IgD-negative memory B cell (primary cell): ENCODE data around the gene UROC1. TPM values are rescaled to one million over a fixed set of nuclear protein-coding genes. Genes with fewer than 3 reads are reported as not detected.

Source experiments
- H3K27ac Mint-ChIP-seq, 3 donors: one replicate each; pipeline ENCODE4 v1.8.0; 2020 to 2022; ENCODE audit warnings: mild to moderate bottlenecking in 3 of 3, mixed read lengths in 3 of 3, moderate library complexity in 1 of 3
- H3K27me3 Mint-ChIP-seq: one replicate; pipeline ENCODE4 v1.8.0; 2021; ENCODE audit warnings: mixed read lengths
- H3K36me3 Mint-ChIP-seq: one replicate; pipeline ENCODE4 v1.8.0; 2020; ENCODE audit warnings: mild to moderate bottlenecking, mixed read lengths
- H3K4me1 Mint-ChIP-seq, 3 donors: one replicate each; pipeline ENCODE4 v1.8.0; 2020 to 2022; ENCODE audit warnings: mixed read lengths in 3 of 3, mild to moderate bottlenecking in 1 of 3
- H3K4me3 Mint-ChIP-seq, 4 donors: one replicate each; pipeline ENCODE4 v1.8.0; 2020 to 2022; ENCODE audit warnings: mild to moderate bottlenecking in 4 of 4, mixed read lengths in 4 of 4, moderate library complexity in 3 of 4
- H3K9me3 Mint-ChIP-seq, 3 donors: one replicate each; pipeline ENCODE4 v1.8.0; 2020 to 2021; ENCODE audit warnings: mixed read lengths in 3 of 3, mild to moderate bottlenecking in 1 of 3
- polyA plus RNA-seq: library from polyadenylated mRNA; unstranded; fragments of 300-500 nt; fragmentation: Illumina TruSeq; gene quantifications from one replicate; pipeline ENCODE4 v1.2.3, GENCODE V29; 2021

Gene UROC1
- polyA plus RNA-seq, 1 donor from 2014 or later = not detected

- Mint-ChIP-seq H3K36me3 (no peaks in the 10 kb centered on the region), H3K4me1 (peaks cover 0 to 1% (median 0%) of the 10 kb centered on the region in 3 donors), H3K27me3 (peaks cover 7% of the 10 kb centered on the region), H3K4me3 (no peak overlapping the region), H3K27ac (no peak overlapping the region), H3K9me3 (no peaks in the 10 kb centered on the region)
Observed at GRCh38 chr3:126528800-126529541, 11.4 kb upstream of the UROC1 start.

- no peak overlapping the region for H3K27ac Mint-ChIP-seq
- no peaks in the 10 kb centered on the region for H3K36me3 Mint-ChIP-seq
- peaks cover 0 to 1% (median 0%) of the 10 kb centered on the region in 3 donors for H3K4me1 Mint-ChIP-seq
- peak overlapping the region in 1 of 4 donors; percentile 55 for H3K4me3 Mint-ChIP-seq
- H3K27me3 Mint-ChIP-seq = peaks cover 10% of the 10 kb centered on the region
- no peaks in the 10 kb centered on the region for H3K9me3 Mint-ChIP-seq
Observed at GRCh38 chr3:126528419-126528799, 10.8 kb upstream of the UROC1 start.

GRCh38 chr3:126527455-126528211, 10.1 kb upstream of the UROC1 start:
- Mint-ChIP-seq H3K36me3 (no peaks in the 10 kb centered on the region), H3K9me3 (no peaks in the 10 kb centered on the region), H3K27me3 (peaks cover 11% of the 10 kb centered on the region), H3K4me3 (no peak overlapping the region), H3K27ac (no peak overlapping the region), H3K4me1 (peaks cover 0 to 1% (median 0%) of the 10 kb centered on the region in 3 donors)

GRCh38 chr3:126527006-126527405, 9.4 kb upstream of the UROC1 start:
- peaks cover 0 to 1% (median 0%) of the 10 kb centered on the region in 3 donors for H3K4me1 Mint-ChIP-seq
- H3K27me3 Mint-ChIP-seq = peaks cover 12% of the 10 kb centered on the region
- no peaks in the 10 kb centered on the region for H3K9me3 Mint-ChIP-seq
- no peak overlapping the region for H3K4me3 Mint-ChIP-seq
- H3K36me3 Mint-ChIP-seq = no peaks in the 10 kb centered on the region
- H3K27ac Mint-ChIP-seq = no peak overlapping the region

GRCh38 chr3:126526668-126527005, 9.1 kb upstream of the UROC1 start:
- H3K36me3 Mint-ChIP-seq = no peaks in the 10 kb centered on the region
- peaks cover 0 to 1% (median 0%) of the 10 kb centered on the region in 3 donors for H3K4me1 Mint-ChIP-seq
- H3K27ac Mint-ChIP-seq = no peak overlapping the region
- H3K4me3 Mint-ChIP-seq = no peak overlapping the region
- no peaks in the 10 kb centered on the region for H3K9me3 Mint-ChIP-seq
- peaks cover 13% of the 10 kb centered on the region for H3K27me3 Mint-ChIP-seq

- Mint-ChIP-seq H3K9me3 (no peaks in the 10 kb centered on the region), H3K4me1 (peaks cover 0 to 1% (median 0%) of the 10 kb centered on the region in 3 donors), H3K36me3 (no peaks in the 10 kb centered on the region), H3K4me3 (no peak overlapping the region), H3K27me3 (peaks cover 13% of the 10 kb centered on the region), H3K27ac (no peak overlapping the region)
Observed at GRCh38 chr3:126525853-126526667, 8.5 kb upstream of the UROC1 start.

GRCh38 chr3:126525091-126525852, 7.7 kb upstream of the UROC1 start:
- peaks cover 13% of the 10 kb centered on the region for H3K27me3 Mint-ChIP-seq
- no peak overlapping the region for H3K27ac Mint-ChIP-seq
- no peaks in the 10 kb centered on the region for H3K36me3 Mint-ChIP-seq
- H3K4me1 Mint-ChIP-seq = peaks cover 0 to 1% (median 0%) of the 10 kb centered on the region in 3 donors
- no peaks in the 10 kb centered on the region for H3K9me3 Mint-ChIP-seq
- no peak overlapping the region for H3K4me3 Mint-ChIP-seq

GRCh38 chr3:126524429-126524988, 6.9 kb upstream of the UROC1 start:
- no peaks in the 10 kb centered on the region for H3K36me3 Mint-ChIP-seq
- peaks cover 13% of the 10 kb centered on the region for H3K27me3 Mint-ChIP-seq
- no peaks in the 10 kb centered on the region for H3K9me3 Mint-ChIP-seq
- H3K27ac Mint-ChIP-seq = no peak overlapping the region
- peak overlapping the region in 2 of 4 donors; percentile 54 to 70 for H3K4me3 Mint-ChIP-seq
- H3K4me1 Mint-ChIP-seq = peaks cover 0 to 1% (median 0%) of the 10 kb centered on the region in 3 donors

- H3K27ac Mint-ChIP-seq = peak within 1 kb of the TSS in 1 of 3 donors; percentile 57
- H3K9me3 Mint-ChIP-seq = no peaks in the 10 kb centered on the region
- H3K27me3 Mint-ChIP-seq = peaks cover 13% of the 10 kb centered on the region
- H3K36me3 Mint-ChIP-seq = no peaks in the 10 kb centered on the region
- peak within 1 kb of the TSS in 2 of 4 donors; percentile 54 to 70 for H3K4me3 Mint-ChIP-seq
- peaks cover 0 to 1% (median 0%) of the 10 kb centered on the region in 3 donors for H3K4me1 Mint-ChIP-seq
Observed at GRCh38 chr3:126523745-126524428, 6.3 kb upstream of the UROC1 start, which contains the start of gene CHST13. Gene CHST13 (plus strand): TSS chr3:126524155. CDS start chr3:126524333, 178 bp downstream.

- H3K9me3 Mint-ChIP-seq = no peaks in the 10 kb centered on the region
- H3K27ac Mint-ChIP-seq = no peak overlapping the region
- H3K4me3 Mint-ChIP-seq = no peak overlapping the region
- H3K4me1 Mint-ChIP-seq = peaks cover 0 to 1% (median 0%) of the 10 kb centered on the region in 3 donors
- H3K27me3 Mint-ChIP-seq = peaks cover 13% of the 10 kb centered on the region
- H3K36me3 Mint-ChIP-seq = no peaks in the 10 kb centered on the region
Observed at GRCh38 chr3:126522363-126522788, 4.8 kb upstream of the UROC1 start.

GRCh38 chr3:126521122-126521891, 3.7 kb upstream of the UROC1 start:
- no peak overlapping the region for H3K27ac Mint-ChIP-seq
- H3K27me3 Mint-ChIP-seq = peaks cover 11% of the 10 kb centered on the region
- H3K36me3 Mint-ChIP-seq = no peaks in the 10 kb centered on the region
- H3K4me1 Mint-ChIP-seq = peaks cover 0 to 1% (median 0%) of the 10 kb centered on the region in 3 donors
- H3K9me3 Mint-ChIP-seq = no peaks in the 10 kb centered on the region
- H3K4me3 Mint-ChIP-seq = no peak overlapping the region

GRCh38 chr3:126519506-126520455, 2.2 kb upstream of the UROC1 start:
- Mint-ChIP-seq H3K27ac (no peak overlapping the region), H3K9me3 (no peaks in the 10 kb centered on the region)

More at GRCh38 chr3:126519506-126520455, 2.2 kb upstream of the UROC1 start:
- Mint-ChIP-seq H3K27me3 (peaks cover 8% of the 10 kb centered on the region), H3K4me1 (peaks cover 0 to 1% (median 0%) of the 10 kb centered on the region in 3 donors), H3K4me3 (no peak overlapping the region), H3K36me3 (no peaks in the 10 kb centered on the region)
